NCI-H2171 (cell line): ENCODE data around the gene CLDN16.

ENCODE experiments used
- DNase-seq: peaks from one replicate; lab custom pipeline; 2025; lab: John Stamatoyannopoulos, UW

The CLDN16 gene

DNA sequence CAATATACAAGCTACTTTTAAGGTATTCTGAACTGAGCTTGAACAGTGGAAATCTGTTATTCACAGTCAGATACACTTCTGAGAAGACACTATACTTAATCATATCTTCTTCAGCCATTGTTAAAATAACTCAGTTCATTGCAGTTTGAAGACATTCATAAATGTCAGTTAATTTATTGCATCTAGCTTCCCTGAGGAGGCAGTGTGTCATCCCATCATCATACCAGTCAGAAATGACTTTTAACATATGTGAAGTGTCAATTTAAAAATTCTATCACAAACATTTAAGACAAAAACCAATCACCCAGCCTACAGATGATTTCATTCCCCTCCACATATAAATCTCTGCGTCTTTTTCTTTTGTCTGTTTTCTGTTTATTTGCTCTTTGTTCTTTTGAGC is 54.3 kb downstream of the CLDN16 start:
- DNase-seq, result no peak

DNA sequence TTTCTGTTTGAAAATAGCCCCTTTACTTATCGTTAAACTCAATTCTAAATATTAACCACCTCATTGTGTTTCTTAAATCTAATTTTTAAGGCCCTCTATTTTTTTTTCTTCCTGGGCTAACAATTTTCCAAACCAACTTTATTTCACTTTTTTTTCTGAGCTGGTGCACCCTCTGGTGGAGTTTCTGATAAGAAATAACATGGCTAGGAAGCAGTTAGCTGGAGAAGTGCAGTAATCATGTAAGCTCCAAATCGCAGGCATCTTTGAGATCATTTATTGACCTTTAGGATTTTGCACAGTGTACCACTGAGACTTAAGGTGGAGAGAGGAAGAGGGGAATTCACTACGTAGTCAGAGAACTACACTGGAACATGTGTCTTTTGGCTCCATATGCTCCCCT is 55.3 kb downstream of the CLDN16 start:
- no peak for DNase-seq

DNA sequence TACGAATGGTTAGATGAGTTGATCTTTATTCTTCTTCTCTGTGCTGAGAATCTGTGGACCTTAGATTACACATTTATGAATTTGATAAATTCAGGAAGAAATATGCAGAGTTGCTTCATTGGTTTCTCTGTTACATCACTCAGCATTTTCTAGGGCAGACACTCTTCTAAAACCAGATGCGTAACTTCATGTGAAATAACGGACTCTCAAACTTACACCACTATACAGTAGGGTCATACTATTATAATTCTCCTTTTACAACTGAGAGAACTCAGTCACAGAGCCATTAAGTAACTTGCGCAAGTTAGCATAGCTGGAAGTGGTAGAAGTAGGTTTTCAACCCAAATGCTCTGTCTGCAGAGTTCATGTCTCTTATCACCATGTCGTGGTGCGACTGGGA is 56.0 kb downstream of the CLDN16 start:
- no peak for DNase-seq

DNA sequence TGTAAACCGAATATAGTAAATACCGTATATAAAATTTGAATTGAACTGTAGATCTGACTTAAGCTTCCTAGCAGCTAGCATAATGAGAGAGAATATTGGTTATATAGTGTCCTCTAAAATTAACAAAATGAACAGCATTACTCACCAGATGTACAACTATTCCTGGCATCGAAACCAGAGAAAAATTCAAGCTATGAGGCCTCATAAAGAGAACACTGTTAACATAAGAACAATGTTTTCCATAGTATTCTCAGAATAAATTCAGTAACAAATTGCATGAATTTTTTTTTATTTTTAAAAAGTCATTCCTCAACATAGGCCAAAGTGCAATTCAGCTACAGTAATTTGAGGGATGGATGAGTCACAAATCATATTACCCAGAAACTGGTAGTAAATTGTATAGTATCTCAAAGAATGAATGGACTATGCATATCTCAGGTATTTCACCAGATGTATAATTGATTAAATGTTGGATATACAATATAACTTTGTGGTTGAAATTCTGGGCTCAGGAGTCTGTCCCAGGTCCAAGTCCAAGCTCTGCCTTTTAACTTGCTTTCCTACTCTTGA is 56.7 kb downstream of the CLDN16 start:
- DNase-seq, result no peak

DNA sequence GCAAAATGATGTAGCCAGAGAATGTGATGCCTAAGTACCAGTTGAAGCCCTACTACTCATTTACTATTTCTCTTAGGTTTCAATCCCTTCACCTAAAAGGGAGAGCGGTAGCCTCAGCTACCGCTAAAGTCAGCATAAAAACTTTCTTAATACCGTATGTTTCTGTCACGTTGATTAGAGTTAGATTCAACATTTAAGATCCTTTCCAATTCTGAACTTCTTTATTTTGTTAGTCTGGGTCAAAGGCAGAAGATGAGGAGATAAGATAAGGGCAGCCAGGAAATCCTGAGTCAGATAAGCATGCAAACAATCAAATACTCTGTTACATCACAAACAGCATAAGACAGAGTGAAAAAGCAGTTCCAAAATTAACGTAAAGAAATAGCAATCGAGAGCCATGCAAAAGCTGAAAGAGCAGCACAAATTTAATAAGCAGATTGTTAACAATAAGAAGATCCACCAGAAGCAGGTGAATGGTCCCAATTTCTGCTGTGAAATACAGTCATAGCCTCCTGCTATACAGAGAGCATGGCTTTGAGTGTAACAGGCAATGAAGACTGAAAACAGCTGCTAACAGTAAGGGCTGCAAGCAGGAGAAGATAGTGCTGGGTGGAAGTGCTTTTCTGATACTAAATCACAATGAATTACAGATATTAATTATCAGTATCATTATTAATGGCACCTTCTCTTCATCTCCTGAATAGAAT is 58.8 kb downstream of the CLDN16 start:
- DNase-seq, result no peak

DNA sequence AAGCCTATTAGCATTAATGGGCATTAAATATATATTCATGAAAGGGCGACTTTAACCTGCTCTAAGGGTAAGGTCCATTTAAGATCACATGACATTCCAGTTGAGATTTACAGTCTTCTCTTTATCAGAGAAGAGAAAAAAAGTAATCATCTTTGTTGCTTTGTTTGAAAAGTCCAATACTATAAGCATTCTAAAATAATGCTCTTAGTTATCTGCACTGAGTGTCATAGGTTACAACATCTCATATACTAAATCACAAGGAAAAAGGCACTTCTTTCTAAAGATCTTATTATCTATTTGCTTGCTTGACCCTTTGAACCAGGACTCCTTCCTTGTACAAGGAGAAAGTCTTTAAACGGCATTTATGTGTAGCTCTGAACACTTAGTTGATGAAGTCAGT is 60.3 kb downstream of the CLDN16 start:
- DNase-seq, result no peak

DNA sequence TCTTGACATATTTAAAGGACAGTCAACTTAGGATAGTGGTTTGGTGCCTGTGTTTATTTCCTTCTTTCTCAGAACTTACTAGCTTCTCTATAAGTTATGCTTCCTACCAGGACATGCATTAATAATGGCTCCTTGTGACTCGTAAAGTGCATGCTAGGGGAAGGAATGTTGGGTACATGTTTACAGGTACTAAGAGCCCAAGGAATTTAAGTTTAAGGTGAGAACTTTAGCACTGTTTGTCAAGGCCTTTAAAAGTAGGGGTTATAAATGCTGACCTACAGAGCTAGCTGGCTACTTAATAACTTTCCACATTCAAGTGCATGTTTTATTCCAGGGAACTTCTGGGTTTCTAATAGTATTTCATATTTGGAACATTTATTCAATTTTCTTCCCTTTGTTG is 61.8 kb downstream of the CLDN16 start, which contains the start of gene TMEM207:
TSS of gene TMEM207 (minus strand) at position 101 of the 400 bp plus-strand sequence. CDS start at position 9, 92 bp downstream.
- no peak for DNase-seq

DNA sequence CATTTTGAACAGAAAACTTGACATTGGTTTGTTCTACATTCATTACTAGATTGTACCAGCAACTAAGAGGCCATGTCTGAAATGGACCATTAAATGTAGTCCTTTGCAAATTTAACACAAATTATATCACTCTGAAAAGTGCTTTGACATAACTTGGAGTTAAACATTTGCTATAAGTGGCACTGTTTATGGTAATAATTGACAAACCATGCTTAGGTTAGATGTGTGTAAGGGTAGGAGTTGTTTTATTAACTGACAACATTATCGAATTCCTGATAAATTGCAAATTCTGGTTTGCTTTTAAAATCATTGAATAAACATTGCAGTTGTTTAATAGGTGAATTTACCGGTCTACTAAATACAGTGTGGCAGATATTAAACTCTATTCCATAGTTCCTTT is 67.9 kb downstream of the CLDN16 start:
- DNase-seq, result no peak

DNA sequence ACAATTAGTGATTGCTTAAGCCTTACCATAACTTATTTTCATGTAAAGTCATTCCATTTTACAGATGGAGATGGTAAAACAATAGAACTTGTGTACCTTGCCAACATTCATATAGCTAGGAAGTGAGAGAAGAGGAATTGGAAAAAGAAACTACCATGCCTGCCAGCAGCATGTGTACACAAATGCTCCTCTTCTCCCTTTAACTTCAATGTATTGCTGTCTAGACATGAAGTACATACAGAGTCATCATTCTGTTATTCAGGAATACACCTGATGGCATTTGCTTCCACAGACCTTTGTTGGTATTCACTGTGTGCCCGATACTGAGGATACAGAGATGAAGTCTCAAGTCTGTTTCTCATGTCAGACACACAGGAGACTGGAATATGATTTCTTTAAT is 68.8 kb downstream of the CLDN16 start:
- no peak for DNase-seq

DNA sequence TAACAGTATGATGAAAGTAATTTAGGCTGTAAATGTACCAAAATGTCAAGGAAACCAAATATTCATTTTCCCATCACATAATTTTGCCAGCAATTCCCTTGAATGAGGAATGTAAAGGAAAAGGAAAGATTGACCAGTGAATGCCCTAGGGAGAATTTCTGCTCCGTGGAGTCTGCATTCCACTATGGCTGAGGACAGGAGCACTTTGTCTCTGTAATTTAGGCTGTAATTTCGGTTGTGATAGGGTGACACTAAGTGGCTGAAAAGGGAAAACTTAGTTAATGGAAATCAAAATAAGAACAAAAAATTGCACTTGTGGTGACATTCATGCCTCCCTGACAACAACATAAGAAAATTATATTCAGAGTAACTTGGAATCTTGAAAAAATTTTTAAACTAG is 70.1 kb downstream of the CLDN16 start:
- no peak for DNase-seq
